ENCODE measurements around the gene LURAP1L. TPM values are rescaled to one million over a fixed set of nuclear protein-coding genes. Genes with fewer than 3 reads are reported as not detected.

Gene LURAP1L
- total RNA-seq, 1 donor from 2014 or later = not detected

DNA sequence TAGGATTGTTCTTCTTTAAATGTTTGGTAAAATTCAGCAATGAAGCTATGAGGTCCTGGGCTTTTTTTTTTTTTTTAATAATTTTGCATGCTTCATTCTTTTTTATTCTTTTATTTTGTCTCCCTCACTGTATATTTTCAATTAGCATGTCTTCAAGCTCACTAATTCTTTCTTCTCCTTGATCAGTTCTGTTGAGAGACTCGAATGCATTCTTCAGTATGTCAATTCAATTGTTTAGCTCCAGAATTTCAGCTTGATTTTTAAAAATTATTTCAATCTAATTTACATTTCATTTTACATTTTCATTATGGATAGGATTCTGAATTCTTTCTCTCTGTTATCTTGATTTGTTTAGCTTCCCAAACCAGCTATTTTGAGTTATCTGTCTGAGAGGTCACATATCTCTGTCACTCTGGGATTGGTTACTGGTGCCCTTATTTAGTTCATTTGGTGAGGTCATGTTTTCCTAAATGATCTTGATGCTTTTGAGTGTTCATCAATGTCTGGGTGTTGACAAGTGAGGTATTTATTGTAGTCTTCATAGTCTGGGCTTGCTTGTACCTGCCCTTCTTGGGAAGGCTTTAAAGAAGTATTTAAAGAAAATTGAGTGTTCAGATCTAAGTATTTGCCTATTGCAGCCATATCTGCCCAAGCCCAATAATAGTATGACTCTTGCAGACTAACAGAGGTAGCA lies 9.1 kb downstream of the LURAP1L start:
- Mint-ChIP-seq H3K4me3 (no peak overlapping the region), H3K4me1 (no peaks in the 10 kb centered on the region), H3K36me3 (ENCODE audit: low read depth) (no peaks in the 10 kb centered on the region), H3K9me3 (no peaks in the 10 kb centered on the region), H3K27ac (no peak overlapping the region), H3K27me3 (no peaks in the 10 kb centered on the region)
- DNase-seq (no peak), ATAC-seq (ENCODE audit: low read depth) (no peak)
- TF ChIP-seq, protein P1, sequence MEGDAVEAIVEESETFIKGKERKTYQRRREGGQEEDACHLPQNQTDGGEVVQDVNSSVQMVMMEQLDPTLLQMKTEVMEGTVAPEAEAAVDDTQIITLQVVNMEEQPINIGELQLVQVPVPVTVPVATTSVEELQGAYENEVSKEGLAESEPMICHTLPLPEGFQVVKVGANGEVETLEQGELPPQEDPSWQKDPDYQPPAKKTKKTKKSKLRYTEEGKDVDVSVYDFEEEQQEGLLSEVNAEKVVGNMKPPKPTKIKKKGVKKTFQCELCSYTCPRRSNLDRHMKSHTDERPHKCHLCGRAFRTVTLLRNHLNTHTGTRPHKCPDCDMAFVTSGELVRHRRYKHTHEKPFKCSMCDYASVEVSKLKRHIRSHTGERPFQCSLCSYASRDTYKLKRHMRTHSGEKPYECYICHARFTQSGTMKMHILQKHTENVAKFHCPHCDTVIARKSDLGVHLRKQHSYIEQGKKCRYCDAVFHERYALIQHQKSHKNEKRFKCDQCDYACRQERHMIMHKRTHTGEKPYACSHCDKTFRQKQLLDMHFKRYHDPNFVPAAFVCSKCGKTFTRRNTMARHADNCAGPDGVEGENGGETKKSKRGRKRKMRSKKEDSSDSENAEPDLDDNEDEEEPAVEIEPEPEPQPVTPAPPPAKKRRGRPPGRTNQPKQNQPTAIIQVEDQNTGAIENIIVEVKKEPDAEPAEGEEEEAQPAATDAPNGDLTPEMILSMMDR (IDR thresholded peaks at IDR 0.05) = no peak
- CTCF ChIA-PET = no interaction called here
- POLR2A ChIA-PET = no interaction called here
- intact Hi-C loops (cut with micrococcal nuclease) = no loop called here

DNA sequence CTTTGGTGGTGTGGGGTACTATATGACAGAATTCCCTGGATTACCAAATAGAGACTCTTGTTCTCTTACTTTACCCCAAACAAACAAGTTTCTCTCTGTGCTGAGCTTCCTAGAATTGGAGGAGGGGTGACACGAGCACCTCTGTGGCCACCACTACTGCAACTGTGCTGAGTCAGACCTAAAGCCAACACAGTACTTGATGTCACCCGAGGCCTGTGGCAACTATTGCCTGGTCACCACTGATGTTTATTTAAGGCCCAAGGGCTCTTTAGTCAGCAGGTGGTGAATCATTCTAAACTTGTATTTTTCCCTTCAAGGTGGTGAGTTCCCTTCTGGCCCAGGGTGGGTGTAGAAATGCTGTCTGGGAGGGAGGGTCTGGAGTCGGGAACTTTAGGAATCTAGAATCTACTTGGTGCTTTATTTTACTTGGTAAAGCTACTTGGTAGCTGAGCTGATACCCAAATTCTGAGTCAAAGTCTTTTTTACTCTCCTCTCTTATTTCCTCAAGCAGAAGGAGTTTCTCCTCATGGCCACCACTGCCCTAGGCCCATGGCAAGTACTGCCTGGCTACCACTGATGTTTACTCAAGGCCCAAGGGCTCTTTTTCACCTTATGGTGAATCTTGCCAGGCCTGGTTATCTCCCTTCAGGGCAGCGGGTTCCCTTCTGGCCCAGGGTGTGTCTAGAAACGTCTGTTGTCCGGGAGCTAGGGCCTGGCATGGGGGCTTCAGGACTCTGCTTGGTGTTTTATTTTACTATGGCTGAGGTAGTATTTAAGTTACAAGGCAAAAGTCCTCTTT lies 9.8 kb downstream of the LURAP1L start:
- ChIA-PET POLR2A (no interaction called here), CTCF (no interaction called here)
- DNase-seq (no peak), ATAC-seq (ENCODE audit: low read depth) (no peak)
- TF ChIP-seq, protein P1 (IDR thresholded peaks at IDR 0.05) = no peak
- intact Hi-C loops (cut with micrococcal nuclease) = no loop called here
- H3K27me3 Mint-ChIP-seq = no peaks in the 10 kb centered on the region
- no peaks in the 10 kb centered on the region for H3K9me3 Mint-ChIP-seq
- H3K4me1 Mint-ChIP-seq = no peaks in the 10 kb centered on the region
- H3K4me3 Mint-ChIP-seq = no peak overlapping the region
- no peaks in the 10 kb centered on the region for H3K36me3 Mint-ChIP-seq (ENCODE audit: low read depth)
- no peak overlapping the region for H3K27ac Mint-ChIP-seq

DNA sequence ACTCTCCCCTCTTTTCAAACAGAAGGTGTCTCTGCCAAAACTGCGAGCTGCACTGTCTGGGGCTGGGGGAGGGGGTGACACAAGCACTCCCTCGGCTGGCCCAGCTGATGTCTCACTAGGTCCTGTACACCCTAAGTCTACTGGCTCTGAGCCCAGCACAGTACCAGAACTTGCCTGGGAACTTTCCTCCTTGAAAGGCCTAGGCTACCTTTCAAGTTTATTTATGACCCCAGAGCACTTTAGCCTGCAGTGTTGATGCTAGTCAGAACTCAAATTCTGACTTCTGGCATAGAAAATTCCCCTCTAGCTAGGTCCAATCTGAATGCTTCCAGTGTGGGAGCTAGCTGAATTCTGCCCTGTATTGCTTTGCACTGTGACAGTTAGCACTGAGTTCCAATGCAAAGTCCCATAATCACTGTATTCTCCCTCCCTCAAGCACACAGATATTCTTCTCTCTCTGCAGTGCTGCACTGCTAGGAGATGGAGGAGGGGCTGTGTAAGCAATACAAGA lies 10.5 kb downstream of the LURAP1L start:
- no peak overlapping the region for H3K27ac Mint-ChIP-seq
- DNase-seq = no peak
- TF ChIP-seq, protein P1 (IDR thresholded peaks at IDR 0.05) = no peak
- CTCF ChIA-PET = no interaction called here
- H3K9me3 Mint-ChIP-seq = no peaks in the 10 kb centered on the region
- POLR2A ChIA-PET = no interaction called here
- no peak for ATAC-seq (ENCODE audit: low read depth)
- no peaks in the 10 kb centered on the region for H3K27me3 Mint-ChIP-seq
- intact Hi-C loops (cut with micrococcal nuclease) = no loop called here
- H3K4me1 Mint-ChIP-seq = no peaks in the 10 kb centered on the region
- H3K4me3 Mint-ChIP-seq = no peak overlapping the region
- no peaks in the 10 kb centered on the region for H3K36me3 Mint-ChIP-seq (ENCODE audit: low read depth)

DNA sequence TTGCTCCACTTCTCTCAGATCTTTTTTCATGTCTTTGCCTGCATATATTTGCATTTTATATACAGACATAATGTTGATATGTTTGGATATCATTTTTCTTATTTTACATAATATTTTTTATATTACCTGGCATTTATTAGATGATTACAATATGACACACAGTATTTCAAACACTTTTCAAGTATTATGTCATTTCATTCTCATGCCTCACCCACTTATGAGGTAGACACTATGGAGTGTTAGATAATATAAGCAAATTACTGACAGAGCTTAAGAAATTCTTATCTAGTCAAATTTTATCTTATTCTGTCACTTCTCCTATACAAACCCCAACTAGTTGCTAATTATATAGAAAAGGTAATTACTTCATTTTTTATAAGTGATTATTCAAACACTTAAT lies 11.1 kb downstream of the LURAP1L start:
- Mint-ChIP-seq H3K27ac (no peak overlapping the region), H3K36me3 (ENCODE audit: low read depth) (no peaks in the 10 kb centered on the region), H3K27me3 (no peaks in the 10 kb centered on the region), H3K4me3 (no peak overlapping the region), H3K4me1 (no peaks in the 10 kb centered on the region), H3K9me3 (no peaks in the 10 kb centered on the region)
- intact Hi-C loops (cut with micrococcal nuclease) = no loop called here
- no peak for DNase-seq
- ChIA-PET CTCF (no interaction called here), POLR2A (no interaction called here)
- TF ChIP-seq, protein P1 (IDR thresholded peaks at IDR 0.05) = no peak
- no peak for ATAC-seq (ENCODE audit: low read depth)

DNA sequence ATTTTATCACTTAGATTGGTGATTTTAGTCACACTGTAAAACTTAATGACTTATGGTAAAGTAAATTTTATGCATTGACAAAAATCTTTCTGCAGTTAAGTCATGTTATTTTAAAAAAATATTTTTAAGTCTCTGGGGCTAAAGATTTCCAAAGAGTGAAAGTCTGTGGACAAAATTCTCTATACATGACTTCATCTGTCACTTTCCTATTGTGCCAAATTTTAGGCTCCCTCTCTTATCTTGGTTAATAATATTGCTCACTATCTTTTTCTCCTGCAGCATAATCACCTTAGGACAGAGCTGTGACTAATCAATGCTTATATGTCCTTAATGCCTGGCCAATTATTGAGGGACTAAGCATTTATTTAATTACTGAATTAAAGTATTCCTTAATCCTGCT lies 15.2 kb downstream of the LURAP1L start:
- Mint-ChIP-seq H3K9me3 (no peaks in the 10 kb centered on the region), H3K36me3 (ENCODE audit: low read depth) (no peaks in the 10 kb centered on the region), H3K4me1 (no peaks in the 10 kb centered on the region), H3K4me3 (no peak overlapping the region), H3K27ac (no peak overlapping the region), H3K27me3 (no peaks in the 10 kb centered on the region)
- ChIA-PET CTCF (no interaction called here), POLR2A (no interaction called here)
- intact Hi-C loops (cut with micrococcal nuclease) = no loop called here
- TF ChIP-seq, protein P1 (IDR thresholded peaks at IDR 0.05) = no peak
- no peak for DNase-seq
- no peak for ATAC-seq (ENCODE audit: low read depth)

All from activated B cell treated with CpG ODN at 0.5 μM for 24 hours (primary cell).